Measurements from ENCODE around the gene ARHGAP26. TPM values are rescaled to one million over a fixed set of nuclear protein-coding genes. Genes with fewer than 3 reads are reported as not detected.

The ARHGAP26 gene
- total RNA-seq, 1 experiment from 2014 or later: 65.5 TPM

GRCh38 chr5:142826741-142827492 lies 56.7 kb downstream of the ARHGAP26 start:
- in situ Hi-C loops (cut with HindIII; ENCODE audit: low pct_unique_long_range_greater_than_20kb, low sequenced_read_pairs): no loop called here
- H3K36me3 ChIP-seq (ENCODE audit: control insufficient read depth, insufficient read depth, low read length): no peaks in the 10 kb centered on the region

GRCh38 chr5:142827934-142828576 lies 57.9 kb downstream of the ARHGAP26 start:
- H3K27ac ChIP-seq (ENCODE audit: low read length): peak overlapping the region; percentile 99
- DNase-seq (ENCODE audit: low read depth, low spot score) (no peak), ATAC-seq (no peak)
- CTCF ChIA-PET: no interaction called here
- intact Hi-C loops (cut with micrococcal nuclease; ENCODE audit: unreplicated experiment) (no loop called here), in situ Hi-C loops (cut with HindIII; ENCODE audit: low pct_unique_long_range_greater_than_20kb, low sequenced_read_pairs) (no loop called here)
- TF ChIP-seq SIN3A (IDR thresholded peaks at IDR 0.05; ENCODE audit: borderline replicate concordance, insufficient read depth, low read depth, low read length) (no peak), TCF7L2 (IDR thresholded peaks at IDR 0.05; ENCODE audit: low read depth, low read length) (no peak), POLR2AphosphoS5 (IDR thresholded peaks at IDR 0.05; ENCODE audit: low read depth, low read length) (no peak)
- TF ChIP-seq, protein P1, sequence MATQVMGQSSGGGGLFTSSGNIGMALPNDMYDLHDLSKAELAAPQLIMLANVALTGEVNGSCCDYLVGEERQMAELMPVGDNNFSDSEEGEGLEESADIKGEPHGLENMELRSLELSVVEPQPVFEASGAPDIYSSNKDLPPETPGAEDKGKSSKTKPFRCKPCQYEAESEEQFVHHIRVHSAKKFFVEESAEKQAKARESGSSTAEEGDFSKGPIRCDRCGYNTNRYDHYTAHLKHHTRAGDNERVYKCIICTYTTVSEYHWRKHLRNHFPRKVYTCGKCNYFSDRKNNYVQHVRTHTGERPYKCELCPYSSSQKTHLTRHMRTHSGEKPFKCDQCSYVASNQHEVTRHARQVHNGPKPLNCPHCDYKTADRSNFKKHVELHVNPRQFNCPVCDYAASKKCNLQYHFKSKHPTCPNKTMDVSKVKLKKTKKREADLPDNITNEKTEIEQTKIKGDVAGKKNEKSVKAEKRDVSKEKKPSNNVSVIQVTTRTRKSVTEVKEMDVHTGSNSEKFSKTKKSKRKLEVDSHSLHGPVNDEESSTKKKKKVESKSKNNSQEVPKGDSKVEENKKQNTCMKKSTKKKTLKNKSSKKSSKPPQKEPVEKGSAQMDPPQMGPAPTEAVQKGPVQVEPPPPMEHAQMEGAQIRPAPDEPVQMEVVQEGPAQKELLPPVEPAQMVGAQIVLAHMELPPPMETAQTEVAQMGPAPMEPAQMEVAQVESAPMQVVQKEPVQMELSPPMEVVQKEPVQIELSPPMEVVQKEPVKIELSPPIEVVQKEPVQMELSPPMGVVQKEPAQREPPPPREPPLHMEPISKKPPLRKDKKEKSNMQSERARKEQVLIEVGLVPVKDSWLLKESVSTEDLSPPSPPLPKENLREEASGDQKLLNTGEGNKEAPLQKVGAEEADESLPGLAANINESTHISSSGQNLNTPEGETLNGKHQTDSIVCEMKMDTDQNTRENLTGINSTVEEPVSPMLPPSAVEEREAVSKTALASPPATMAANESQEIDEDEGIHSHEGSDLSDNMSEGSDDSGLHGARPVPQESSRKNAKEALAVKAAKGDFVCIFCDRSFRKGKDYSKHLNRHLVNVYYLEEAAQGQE (IDR thresholded peaks at IDR 0.05; ENCODE audit: insufficient read depth in 1 of 2, low read depth in 2 of 2, low read length in 1 of 2): no peak
- TF ChIP-seq, protein P2, sequence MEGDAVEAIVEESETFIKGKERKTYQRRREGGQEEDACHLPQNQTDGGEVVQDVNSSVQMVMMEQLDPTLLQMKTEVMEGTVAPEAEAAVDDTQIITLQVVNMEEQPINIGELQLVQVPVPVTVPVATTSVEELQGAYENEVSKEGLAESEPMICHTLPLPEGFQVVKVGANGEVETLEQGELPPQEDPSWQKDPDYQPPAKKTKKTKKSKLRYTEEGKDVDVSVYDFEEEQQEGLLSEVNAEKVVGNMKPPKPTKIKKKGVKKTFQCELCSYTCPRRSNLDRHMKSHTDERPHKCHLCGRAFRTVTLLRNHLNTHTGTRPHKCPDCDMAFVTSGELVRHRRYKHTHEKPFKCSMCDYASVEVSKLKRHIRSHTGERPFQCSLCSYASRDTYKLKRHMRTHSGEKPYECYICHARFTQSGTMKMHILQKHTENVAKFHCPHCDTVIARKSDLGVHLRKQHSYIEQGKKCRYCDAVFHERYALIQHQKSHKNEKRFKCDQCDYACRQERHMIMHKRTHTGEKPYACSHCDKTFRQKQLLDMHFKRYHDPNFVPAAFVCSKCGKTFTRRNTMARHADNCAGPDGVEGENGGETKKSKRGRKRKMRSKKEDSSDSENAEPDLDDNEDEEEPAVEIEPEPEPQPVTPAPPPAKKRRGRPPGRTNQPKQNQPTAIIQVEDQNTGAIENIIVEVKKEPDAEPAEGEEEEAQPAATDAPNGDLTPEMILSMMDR (IDR thresholded peaks at IDR 0.05): no peak
- H3K27me3 ChIP-seq (ENCODE audit: control insufficient read depth, insufficient read depth, low read length): no peaks in the 10 kb centered on the region
- no TSS peak for BruUV-seq (replicated peaks)
- H3K36me3 ChIP-seq (ENCODE audit: control insufficient read depth, insufficient read depth, low read length): no peaks in the 10 kb centered on the region
- no peaks in the 10 kb centered on the region for H3K9me3 ChIP-seq (ENCODE audit: control insufficient read depth, insufficient read depth, low read depth, low read length)
- H3K4me3 ChIP-seq (ENCODE audit: low read depth in 2 of 2, low read length in 2 of 2): 0 out of 4 replicates have a peak overlapping the region, but pooled peaks of 1 of the 2 experiments have one; percentile 71
- POLR2A ChIA-PET: no interaction called here
- peaks cover 92% of the 10 kb centered on the region for H3K4me1 ChIP-seq (ENCODE audit: control insufficient read depth, insufficient read depth, low read length)

More at GRCh38 chr5:142826741-142827492, 56.7 kb downstream of the ARHGAP26 start:
- DNase-seq (ENCODE audit: low read depth, low spot score) (peak; percentile 66), ATAC-seq (peak; percentile 32; the same call in 1 of the 2 replicates)
- Histone ChIP-seq H3K4me3 (ENCODE audit: low read depth in 2 of 2, low read length in 2 of 2) (peak overlapping the region; percentile 34 to 71), H3K4me1 (ENCODE audit: control insufficient read depth, insufficient read depth, low read length) (peaks cover 95% of the 10 kb centered on the region), H3K27ac (ENCODE audit: low read length) (peak overlapping the region; percentile 99), H3K27me3 (ENCODE audit: control insufficient read depth, insufficient read depth, low read length) (no peaks in the 10 kb centered on the region), H3K9me3 (ENCODE audit: control insufficient read depth, insufficient read depth, low read depth, low read length) (no peaks in the 10 kb centered on the region)
- intact Hi-C loops (cut with micrococcal nuclease; ENCODE audit: unreplicated experiment): no loop called here
- no TSS peak for BruUV-seq (replicated peaks)
- TF ChIP-seq TCF7L2 (IDR thresholded peaks at IDR 0.05; ENCODE audit: low read depth, low read length) (no peak), POLR2AphosphoS5 (IDR thresholded peaks at IDR 0.05; ENCODE audit: low read depth, low read length) (no peak), SIN3A (IDR thresholded peaks at IDR 0.05; ENCODE audit: borderline replicate concordance, insufficient read depth, low read depth, low read length) (no peak)
- TF ChIP-seq, protein P2 (IDR thresholded peaks at IDR 0.05): no peak
- TF ChIP-seq, protein P1 (IDR thresholded peaks at IDR 0.05; ENCODE audit: insufficient read depth in 1 of 2, low read depth in 2 of 2, low read length in 1 of 2): no peak
- ChIA-PET CTCF (interaction anchor here (0.6 to 0.8 kb wide), 2 partner anchors 15 to 22 kb away, joined by 3 read pairs; no protein-coding TSS in a partner anchor), POLR2A (interaction anchor here (0.6 kb wide), 1 partner anchor 11 kb away, joined by 3 read pairs; no protein-coding TSS in a partner anchor)
